ENCODE data around the gene S1PR4. TPM values are rescaled to one million over a fixed set of nuclear protein-coding genes. Genes with fewer than 3 reads are reported as not detected.
A peak's percentile ranks its signal among the peaks of the same experiment; 100 is the strongest.

The S1PR4 gene
- total and polyA plus RNA-seq, 9 of the 15 experiments (the other 6 are each of a cell fraction or from before 2014, with no cell fraction given), result 0.27 TPM; not detected in 8

DNA sequence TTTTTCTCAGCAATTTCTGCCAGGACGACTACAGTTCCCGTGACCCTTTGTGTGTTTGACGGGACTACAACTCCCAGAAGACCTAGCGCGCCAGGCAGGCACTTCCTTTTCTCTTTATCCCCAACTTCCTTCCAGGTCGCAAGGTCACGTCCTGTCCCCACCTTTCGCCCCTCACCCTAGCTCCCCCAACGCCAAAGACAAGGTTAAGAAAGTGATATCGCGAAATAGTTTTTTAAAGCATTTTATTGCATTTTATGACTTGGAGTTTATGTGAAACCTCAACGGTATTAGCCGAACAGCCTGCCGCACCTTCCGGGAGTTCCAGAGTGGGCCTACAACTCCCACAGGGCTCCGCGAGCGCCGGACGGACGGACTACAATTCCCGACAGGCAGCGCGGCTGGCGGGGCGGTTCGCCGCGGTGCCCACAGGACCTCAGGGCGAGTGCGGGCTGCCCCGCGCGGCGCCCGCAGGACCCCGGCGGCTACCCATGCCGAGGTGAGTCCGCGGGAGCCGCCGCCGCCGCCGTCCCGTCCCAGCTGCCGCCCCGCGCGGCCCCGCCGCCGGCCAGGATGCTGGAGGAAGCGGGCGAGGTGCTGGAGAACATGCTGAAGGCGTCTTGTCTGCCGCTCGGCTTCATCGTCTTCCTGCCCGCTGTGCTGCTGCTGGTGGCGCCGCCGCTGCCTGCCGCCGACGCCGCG is 7.0 kb downstream of the S1PR4 start, which contains the start of gene NCLN (continued):
- TF ChIP-seq, protein P1, sequence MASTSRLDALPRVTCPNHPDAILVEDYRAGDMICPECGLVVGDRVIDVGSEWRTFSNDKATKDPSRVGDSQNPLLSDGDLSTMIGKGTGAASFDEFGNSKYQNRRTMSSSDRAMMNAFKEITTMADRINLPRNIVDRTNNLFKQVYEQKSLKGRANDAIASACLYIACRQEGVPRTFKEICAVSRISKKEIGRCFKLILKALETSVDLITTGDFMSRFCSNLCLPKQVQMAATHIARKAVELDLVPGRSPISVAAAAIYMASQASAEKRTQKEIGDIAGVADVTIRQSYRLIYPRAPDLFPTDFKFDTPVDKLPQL (IDR thresholded peaks at IDR 0.05; ENCODE audit: extremely low read depth, insufficient read length), result no peak
- TF ChIP-seq CAMTA2 (CRISPR knock-in tag; conservative IDR thresholded peaks at IDR 0.05) (no peak), JUND (IDR thresholded peaks at IDR 0.05; ENCODE audit: borderline replicate concordance, low read depth, low read length) (0 out of 2 replicates have a peak, but pooled peaks have one; percentile 3), JUND (tag; IDR thresholded peaks at IDR 0.05; ENCODE audit: borderline replicate concordance, low read depth, low read length) (no peak; the same call in 2 of the 3 replicates), NCOA6 (IDR thresholded peaks at IDR 0.05) (no peak), SMARCE1 (IDR thresholded peaks at IDR 0.05) (no peak), ZNF707 (CRISPR knock-in tag; conservative IDR thresholded peaks at IDR 0.05) (no peak), GABPB2 (CRISPR knock-in tag; conservative IDR thresholded peaks at IDR 0.05) (no peak), CTCF (IDR thresholded peaks at IDR 0.05 in 2 of 3, conservative IDR thresholded peaks at IDR 0.05 in 1 of 3; ENCODE audit: insufficient read depth in 2 of 3, low read depth in 1 of 3, low read length in 3 of 3) (no peak), ZBTB7A (IDR thresholded peaks at IDR 0.05; ENCODE audit: borderline replicate concordance, control insufficient read depth, low read depth, low read length) (peak; percentile 67), RBM34 (IDR thresholded peaks at IDR 0.05; ENCODE audit: borderline replicate concordance, insufficient read depth, low read length) (no peak), ZNF780A (CRISPR knock-in tag; IDR thresholded peaks at IDR 0.05) (no peak), ZKSCAN1 (IDR thresholded peaks at IDR 0.05; ENCODE audit: low read depth, low read length) (no peak), ETV5 (CRISPR knock-in tag; IDR thresholded peaks at IDR 0.05; ENCODE audit: low read depth) (peak; percentile 81), HCFC1 (IDR thresholded peaks at IDR 0.05; ENCODE audit: low read depth, low read length) (peak; percentile 88), MCM2 (IDR thresholded peaks at IDR 0.05; ENCODE audit: low read depth) (no peak), MYC (IDR thresholded peaks at IDR 0.05; ENCODE audit: low read depth, low read length) (peak; percentile 40; the same call in 1 of the 2 replicates), MYC (CRISPR knock-in tag; IDR thresholded peaks at IDR 0.05; ENCODE audit: borderline replicate concordance, low read depth) (no peak), CHD2 (IDR thresholded peaks at IDR 0.05; ENCODE audit: low read depth, low read length) (0 out of 2 replicates have a peak, but pooled peaks have one; percentile 22), RBM17 (IDR thresholded peaks at IDR 0.05; ENCODE audit: borderline replicate concordance, low read depth, low read length) (no peak), ZNF830 (CRISPR knock-in tag; IDR thresholded peaks at IDR 0.05) (no peak), BDP1 (IDR thresholded peaks at IDR 0.05; ENCODE audit: insufficient read depth, insufficient read length) (no peak), ZBTB34 (CRISPR knock-in tag; IDR thresholded peaks at IDR 0.05) (no peak)
- TF ChIP-seq, protein P2, sequence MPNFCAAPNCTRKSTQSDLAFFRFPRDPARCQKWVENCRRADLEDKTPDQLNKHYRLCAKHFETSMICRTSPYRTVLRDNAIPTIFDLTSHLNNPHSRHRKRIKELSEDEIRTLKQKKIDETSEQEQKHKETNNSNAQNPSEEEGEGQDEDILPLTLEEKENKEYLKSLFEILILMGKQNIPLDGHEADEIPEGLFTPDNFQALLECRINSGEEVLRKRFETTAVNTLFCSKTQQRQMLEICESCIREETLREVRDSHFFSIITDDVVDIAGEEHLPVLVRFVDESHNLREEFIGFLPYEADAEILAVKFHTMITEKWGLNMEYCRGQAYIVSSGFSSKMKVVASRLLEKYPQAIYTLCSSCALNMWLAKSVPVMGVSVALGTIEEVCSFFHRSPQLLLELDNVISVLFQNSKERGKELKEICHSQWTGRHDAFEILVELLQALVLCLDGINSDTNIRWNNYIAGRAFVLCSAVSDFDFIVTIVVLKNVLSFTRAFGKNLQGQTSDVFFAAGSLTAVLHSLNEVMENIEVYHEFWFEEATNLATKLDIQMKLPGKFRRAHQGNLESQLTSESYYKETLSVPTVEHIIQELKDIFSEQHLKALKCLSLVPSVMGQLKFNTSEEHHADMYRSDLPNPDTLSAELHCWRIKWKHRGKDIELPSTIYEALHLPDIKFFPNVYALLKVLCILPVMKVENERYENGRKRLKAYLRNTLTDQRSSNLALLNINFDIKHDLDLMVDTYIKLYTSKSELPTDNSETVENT (CRISPR knock-in tag; IDR thresholded peaks at IDR 0.05), result peak; percentile 62; the same call in 1 of the 2 replicates

All from K562 (cell line).